ENCODE measurements around the gene SPG7. TPM values are rescaled to one million over a fixed set of nuclear protein-coding genes. Genes with fewer than 3 reads are reported as not detected.

The SPG7 gene
- total RNA-seq, 4 donors from 2014 or later, result 65.0 to 104 (median 84.9) TPM

GRCh38 chr16:89536371-89536770, 28.2 kb downstream of the SPG7 start:
- H3K4me3 ChIP-seq, result no peak overlapping the region
- DNase-seq, result no peak
- no peak overlapping the region for H3K27ac ChIP-seq
- WGBS, 2 donors, result 92 to 94% methylated on average over 17 to 19 of the region's 24 CpGs
- H3K9me3 ChIP-seq, result no peaks in the 10 kb centered on the region
- intact Hi-C loops (cut with DNase I), result no loop called here
- peaks cover 27 to 99% (median 36%) of the 10 kb centered on the region in 3 donors for H3K36me3 ChIP-seq
- H3K4me1 ChIP-seq, result peaks cover 0 to 18% (median 0%) of the 10 kb centered on the region in 3 donors
- H3K27me3 ChIP-seq, result no peaks in the 10 kb centered on the region
- TF ChIP-seq POLR2A (IDR thresholded peaks at IDR 0.05), result no peak
- TF ChIP-seq CTCF (IDR thresholded peaks at IDR 0.05), result no peak

- Histone ChIP-seq H3K4me3 (no peak overlapping the region), H3K36me3 (peaks cover 26 to 99% (median 30%) of the 10 kb centered on the region in 3 donors), H3K27me3 (no peaks in the 10 kb centered on the region), H3K4me1 (peaks cover 0 to 18% (median 0%) of the 10 kb centered on the region in 3 donors), H3K9me3 (no peaks in the 10 kb centered on the region), H3K27ac (no peak overlapping the region)
- 69 to 91% methylated on average over 6 to 14 of the region's 36 CpGs for WGBS, 2 donors
- TF ChIP-seq CTCF (IDR thresholded peaks at IDR 0.05) (no peak), POLR2A (IDR thresholded peaks at IDR 0.05) (no peak)
- intact Hi-C loops (cut with DNase I), result no loop called here
- DNase-seq, result no peak
These were observed 28.8 kb downstream of the SPG7 start for GRCh38 chr16:89536886-89537548.

GRCh38 chr16:89537549-89537925, 29.3 kb downstream of the SPG7 start:
- DNase-seq, result no peak
- Histone ChIP-seq H3K27me3 (no peaks in the 10 kb centered on the region), H3K36me3 (peaks cover 20 to 99% (median 25%) of the 10 kb centered on the region in 3 donors), H3K27ac (no peak overlapping the region), H3K4me3 (no peak overlapping the region), H3K9me3 (no peaks in the 10 kb centered on the region), H3K4me1 (peaks cover 0 to 18% (median 0%) of the 10 kb centered on the region in 3 donors)
- intact Hi-C loops (cut with DNase I), result no loop called here
- WGBS, 2 donors, result 91 to 100% methylated on average over 2 to 5 of the region's 7 CpGs
- TF ChIP-seq POLR2A (IDR thresholded peaks at IDR 0.05) (no peak), CTCF (IDR thresholded peaks at IDR 0.05) (no peak)

- Histone ChIP-seq H3K4me3 (no peak overlapping the region), H3K4me1 (peaks cover 0 to 18% (median 0%) of the 10 kb centered on the region in 3 donors), H3K36me3 (peaks cover 18 to 96% (median 25%) of the 10 kb centered on the region in 3 donors), H3K27ac (no peak overlapping the region), H3K9me3 (no peaks in the 10 kb centered on the region), H3K27me3 (no peaks in the 10 kb centered on the region)
- WGBS, 2 donors, result 94 to 100% methylated on average over 2 to 6 of the region's 12 CpGs
- intact Hi-C loops (cut with DNase I), result no loop called here
- DNase-seq, result no peak
- TF ChIP-seq CTCF (IDR thresholded peaks at IDR 0.05), result no peak
- no peak for TF ChIP-seq POLR2A (IDR thresholded peaks at IDR 0.05)
These were observed 30.1 kb downstream of the SPG7 start for GRCh38 chr16:89538286-89538685.

GRCh38 chr16:89540557-89540956, 32.4 kb downstream of the SPG7 start:
- DNase-seq, result no peak
- Histone ChIP-seq H3K4me1 (no peaks in the 10 kb centered on the region), H3K9me3 (no peaks in the 10 kb centered on the region), H3K27me3 (no peaks in the 10 kb centered on the region), H3K36me3 (peaks cover 13 to 96% (median 22%) of the 10 kb centered on the region in 3 donors), H3K4me3 (no peak overlapping the region), H3K27ac (no peak overlapping the region)
- TF ChIP-seq POLR2A (IDR thresholded peaks at IDR 0.05) (no peak), CTCF (IDR thresholded peaks at IDR 0.05) (no peak)
- 85 to 100% methylated on average over 3 to 13 of the region's 13 CpGs for WGBS, 2 donors
- intact Hi-C loops (cut with DNase I), result no loop called here

All from esophagus squamous epithelium (tissue), 5 donors.